ENCODE results near the gene NUDT16L1. TPM values are rescaled to one million over a fixed set of nuclear protein-coding genes. Genes with fewer than 3 reads are reported as not detected.
A peak's percentile ranks its signal among the peaks of the same experiment; 100 is the strongest.

The NUDT16L1 gene
- total RNA-seq, 2 donors from 2014 or later, result 43.0 to 43.8 TPM

- no peak for DNase-seq
- intact Hi-C loops (cut with DNase I, micrococcal nuclease), result no loop called here
- no peak for ATAC-seq
Observed at GRCh38 chr16:4661661-4662060, 31.7 kb upstream of the NUDT16L1 start.

DNA sequence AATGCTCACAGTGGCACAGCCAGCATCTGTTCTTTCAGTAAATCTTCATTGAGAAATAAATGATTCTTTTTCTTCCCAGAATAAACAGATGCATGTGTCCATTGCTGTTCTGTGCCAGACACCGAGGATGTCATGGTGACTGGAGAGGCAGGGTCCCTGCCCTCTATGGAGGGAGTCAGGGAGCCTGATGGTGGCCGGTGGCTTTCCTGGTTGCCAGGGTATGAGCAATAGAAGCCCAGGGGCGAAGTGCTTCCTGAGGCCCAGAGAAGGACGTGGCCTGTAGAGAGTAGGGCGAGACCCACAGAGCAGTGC is 29.9 kb upstream of the NUDT16L1 start:
- intact Hi-C loops (cut with DNase I, micrococcal nuclease), result no loop called here
- no peak for DNase-seq
- ATAC-seq, result no peak

- peak; percentile 4 for ATAC-seq
- DNase-seq, result peak; percentile 58 to 77
- intact Hi-C loops (cut with DNase I, micrococcal nuclease), result no loop called here
Observed at GRCh38 chr16:4663777-4664465, 29.4 kb upstream of the NUDT16L1 start.

DNA sequence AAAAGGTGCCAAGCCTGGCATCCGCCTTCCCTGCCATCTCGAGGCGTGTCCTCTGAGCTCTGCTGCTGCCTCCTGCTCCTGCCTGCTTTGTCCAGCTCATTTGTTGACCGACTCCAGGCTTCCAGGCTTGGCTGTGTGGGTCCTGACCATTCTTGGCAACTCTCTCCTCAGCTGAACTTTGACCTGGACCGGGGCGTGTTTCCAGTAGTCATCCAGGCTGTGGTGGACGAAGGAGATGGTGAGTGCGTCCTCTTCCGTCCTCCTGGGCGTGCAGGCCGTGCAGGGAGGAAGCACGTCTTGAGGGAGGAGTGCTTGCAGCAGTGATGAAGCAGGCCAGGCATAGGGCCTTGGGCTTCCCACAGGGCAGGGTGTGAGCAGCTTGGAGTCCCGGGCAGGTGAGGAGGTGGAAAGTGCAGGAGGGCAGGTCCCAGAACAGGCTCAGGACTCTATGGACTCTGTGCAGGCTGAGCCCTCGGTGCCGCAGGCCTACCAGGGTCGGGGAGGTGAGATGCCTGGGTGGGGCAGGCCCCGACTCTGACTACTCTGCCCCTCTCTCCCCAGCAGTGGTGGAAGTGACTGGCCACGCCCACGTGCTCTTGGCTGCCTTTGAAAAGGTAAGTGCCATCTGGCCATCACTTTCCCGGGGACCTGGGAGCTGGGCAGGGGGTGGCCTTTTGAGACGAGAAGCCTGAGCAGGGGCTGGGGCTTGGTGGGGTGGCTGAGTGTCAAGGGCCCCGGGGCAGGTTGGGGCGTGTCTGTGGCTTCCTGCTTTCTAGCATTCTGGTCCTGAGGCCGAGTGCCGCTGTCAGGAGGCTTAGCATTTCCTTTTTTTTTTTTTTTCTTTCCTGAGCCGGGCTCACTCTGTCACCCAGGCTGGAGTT is 28.6 kb upstream of the NUDT16L1 start:
- ATAC-seq (peak; percentile 85), DNase-seq (peak; percentile 78 to 86)
- intact Hi-C loops (cut with DNase I, micrococcal nuclease), result no loop called here

DNA sequence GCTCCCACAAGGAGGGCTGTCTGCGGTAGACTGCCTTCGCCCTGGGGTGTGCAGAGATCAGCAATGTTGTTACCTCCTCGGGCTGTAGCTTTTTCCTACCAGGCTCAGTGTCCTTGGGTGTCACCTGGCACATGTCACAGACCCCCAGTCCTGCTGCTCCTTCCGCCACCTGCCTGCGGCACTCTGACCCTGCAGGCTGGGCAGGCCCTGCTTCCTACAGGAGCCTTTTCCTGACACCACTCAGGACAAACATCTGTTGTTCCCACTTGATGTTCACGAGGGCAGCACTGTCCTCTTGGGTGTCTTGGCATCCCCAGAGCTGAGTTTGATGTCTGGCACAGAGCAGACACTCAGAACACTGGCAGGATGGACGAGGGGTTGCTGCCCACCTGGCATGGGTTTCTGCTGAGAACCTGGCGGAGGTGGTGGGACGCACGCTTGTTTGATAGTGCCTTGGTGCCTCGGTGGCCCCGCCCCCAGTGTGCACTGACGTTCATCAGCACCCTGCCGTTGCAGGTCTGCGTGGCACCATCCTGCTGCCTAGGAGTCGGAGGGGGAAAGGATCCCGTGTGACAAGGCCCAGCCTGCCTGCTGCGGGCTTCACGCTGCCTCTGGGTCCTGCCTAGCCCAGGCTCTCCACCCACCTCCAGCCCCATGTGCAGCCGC is 26.7 kb upstream of the NUDT16L1 start:
- intact Hi-C loops (cut with DNase I, micrococcal nuclease), result no loop called here

DNA sequence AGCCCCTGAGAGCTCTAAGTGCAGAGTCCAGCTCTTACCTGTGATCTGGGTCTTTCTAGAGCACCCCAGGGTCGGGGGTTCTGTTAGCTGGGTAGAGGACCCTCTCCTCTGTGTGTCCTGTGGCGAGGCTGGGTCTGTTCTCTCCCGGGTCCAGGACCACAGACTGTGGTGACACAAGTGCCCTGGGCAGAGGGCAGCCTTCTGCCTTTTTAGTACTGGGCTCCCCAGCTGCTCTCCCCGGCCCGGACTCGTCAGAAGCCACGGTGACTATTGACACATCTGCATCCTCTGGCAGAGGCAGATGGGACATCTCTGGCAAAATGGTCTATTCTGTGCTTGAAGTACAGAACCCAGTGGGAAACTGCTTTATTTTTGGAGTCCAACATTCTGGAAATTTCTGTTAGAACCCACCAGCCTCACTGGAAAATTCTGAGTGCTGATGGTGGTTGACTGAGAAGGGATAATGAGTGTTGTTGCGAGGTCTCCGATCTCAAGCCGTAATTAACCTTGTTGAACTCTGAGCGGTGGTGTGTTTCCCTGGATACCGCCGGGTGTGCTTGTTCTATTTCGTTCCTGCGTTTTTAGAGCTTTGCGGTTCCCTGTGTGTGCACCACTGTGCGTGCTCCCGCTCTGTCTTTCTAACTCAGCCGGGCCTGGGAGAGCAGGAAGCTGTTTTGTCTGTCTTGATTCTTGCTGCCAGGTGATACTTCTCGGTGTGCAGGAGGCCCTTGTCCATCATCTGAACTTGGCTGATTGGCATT is 26.0 kb upstream of the NUDT16L1 start:
- DNase-seq (no peak), ATAC-seq (no peak)
- intact Hi-C loops (cut with DNase I, micrococcal nuclease), result no loop called here

More for the DNA sequence above, 26.7 kb upstream of the NUDT16L1 start:
- DNase-seq, result no peak
- ATAC-seq, result no peak

DNA sequence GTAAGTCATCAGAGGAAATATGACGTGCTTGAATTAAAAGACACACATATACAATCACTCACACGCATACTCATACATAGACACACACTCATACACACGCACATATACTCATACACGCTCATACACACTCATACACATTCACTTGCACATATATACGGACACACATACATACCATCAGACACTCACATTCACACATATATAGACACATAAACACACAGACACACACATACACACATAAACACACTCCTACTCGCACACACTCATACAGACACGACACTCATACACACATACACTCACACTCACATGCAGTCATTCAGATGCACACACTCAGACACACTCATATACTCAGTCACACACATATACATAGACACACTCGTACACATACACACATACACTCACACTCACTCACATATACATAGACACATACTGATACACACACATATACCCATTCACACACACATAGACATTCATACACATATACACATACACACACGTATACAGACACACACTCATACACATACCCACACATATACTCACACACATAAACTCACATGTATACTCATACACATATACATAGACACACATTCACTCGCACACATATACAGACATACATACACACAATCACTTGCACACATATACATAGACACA is 24.9 kb upstream of the NUDT16L1 start:
- DNase-seq, result no peak
- no peak for ATAC-seq
- intact Hi-C loops (cut with DNase I, micrococcal nuclease), result no loop called here

- intact Hi-C loops (cut with DNase I, micrococcal nuclease), result no loop called here
- no peak for ATAC-seq
- no peak for DNase-seq
Observed at GRCh38 chr16:4673387-4674046, 19.8 kb upstream of the NUDT16L1 start.

- ATAC-seq (no peak), DNase-seq (no peak)
- intact Hi-C loops (cut with DNase I, micrococcal nuclease), result no loop called here
Observed at GRCh38 chr16:4674926-4675530, 18.3 kb upstream of the NUDT16L1 start.

GRCh38 chr16:4675864-4676786 is 17.2 kb upstream of the NUDT16L1 start:
- ATAC-seq (no peak), DNase-seq (no peak)
- intact Hi-C loops (cut with DNase I, micrococcal nuclease), result no loop called here

DNA sequence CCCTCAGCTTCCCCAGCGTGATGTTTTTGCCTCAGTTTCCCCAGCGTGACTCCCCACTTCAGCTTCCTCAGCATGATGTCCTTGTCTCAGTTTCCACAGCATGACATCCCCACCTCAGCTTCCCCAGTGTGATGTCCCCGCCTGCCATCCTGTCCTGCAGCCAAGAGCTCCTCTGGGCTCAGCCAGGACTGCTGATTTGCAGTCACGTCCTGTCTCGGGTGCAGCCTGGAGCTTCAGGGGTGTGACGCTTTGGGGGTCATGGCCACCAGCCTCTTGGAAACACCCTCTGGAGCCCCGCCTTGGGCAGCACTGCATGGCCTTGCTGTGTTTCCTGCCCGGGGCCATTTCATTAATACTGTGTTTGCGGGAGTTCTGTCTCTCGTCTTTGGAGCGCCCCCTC is 16.5 kb upstream of the NUDT16L1 start:
- DNase-seq (no peak), ATAC-seq (no peak)
- intact Hi-C loops (cut with DNase I, micrococcal nuclease), result no loop called here

DNA sequence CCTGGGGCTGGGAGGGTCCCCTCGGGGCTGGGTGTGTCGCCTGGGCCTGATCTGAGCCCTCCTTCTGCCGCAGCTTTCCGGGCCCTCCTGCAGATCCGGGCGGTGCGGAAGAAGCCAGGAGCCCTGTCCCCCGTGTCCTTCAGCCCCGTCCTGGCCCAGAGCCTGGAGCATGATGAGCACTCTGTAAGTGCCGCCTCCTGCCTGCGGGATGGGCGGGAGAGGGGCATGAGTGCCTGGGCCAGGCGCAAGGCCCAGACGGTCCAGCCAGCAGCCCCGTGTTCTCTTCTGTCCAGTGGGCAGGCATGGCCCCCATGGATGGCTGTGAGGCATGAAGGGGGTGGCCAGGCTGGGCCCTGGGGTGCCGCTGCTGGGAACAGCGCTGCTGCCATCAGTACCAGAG is 16.0 kb upstream of the NUDT16L1 start:
- ATAC-seq (no peak), DNase-seq (no peak)
- intact Hi-C loops (cut with DNase I, micrococcal nuclease), result no loop called here

GRCh38 chr16:4677994-4678393 is 15.4 kb upstream of the NUDT16L1 start:
- DNase-seq (no peak), ATAC-seq (no peak)
- intact Hi-C loops (cut with DNase I, micrococcal nuclease), result no loop called here

DNA sequence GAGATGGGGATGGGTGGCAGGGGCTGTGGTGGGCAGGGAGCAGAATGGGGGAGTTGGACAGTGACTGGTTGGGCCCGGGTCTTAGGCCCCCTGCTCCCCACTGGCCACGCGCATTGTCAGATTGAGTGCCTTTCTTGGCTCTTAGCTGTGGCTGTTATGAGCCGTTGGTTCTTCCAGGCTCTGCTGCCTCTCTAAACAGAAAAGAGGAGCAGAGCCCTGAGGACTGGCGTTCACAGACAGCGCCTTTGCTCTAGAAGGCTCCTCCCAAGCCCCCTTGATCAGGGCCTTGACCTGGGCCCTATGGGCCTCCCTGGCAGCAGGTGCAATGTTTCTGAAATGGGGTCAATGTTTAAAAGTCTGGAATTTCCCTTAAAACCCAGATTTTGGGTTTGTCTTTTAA is 14.8 kb upstream of the NUDT16L1 start:
- intact Hi-C loops (cut with DNase I, micrococcal nuclease), result no loop called here
- DNase-seq (no peak), ATAC-seq (no peak)

DNA sequence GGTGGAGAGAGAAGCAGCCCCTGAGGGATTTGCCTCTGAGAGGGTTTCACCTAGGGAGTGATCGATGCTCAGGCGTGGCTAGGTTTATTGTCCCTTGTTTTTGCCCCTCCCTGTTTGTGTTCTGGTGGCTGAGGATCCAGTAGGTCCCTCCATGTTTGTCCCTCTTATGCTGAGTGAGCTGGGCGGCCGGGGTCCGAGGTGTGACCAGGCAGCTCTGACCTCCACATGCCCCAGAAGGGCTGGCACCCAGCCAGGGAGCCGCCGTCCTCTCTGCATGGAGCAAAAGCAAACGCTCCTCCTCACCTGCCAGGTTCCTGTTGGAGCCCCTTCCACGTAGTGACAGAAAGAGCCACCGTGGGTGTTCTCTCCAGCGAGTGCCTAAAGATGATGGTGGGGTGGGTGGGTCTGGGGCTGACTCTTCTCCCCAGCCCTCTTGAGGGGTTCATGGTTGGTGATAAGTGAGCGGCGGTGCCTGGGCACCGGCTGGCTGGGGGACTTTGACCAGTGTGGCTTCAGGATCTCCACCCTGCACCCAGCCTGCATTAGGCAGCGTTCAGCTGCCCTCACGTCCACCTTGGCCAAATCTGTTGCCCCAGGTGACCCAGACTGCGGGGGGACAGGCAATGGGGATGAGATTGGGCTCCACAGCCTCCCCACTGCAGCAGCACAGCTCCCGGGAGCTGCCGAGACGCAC is 14.1 kb upstream of the NUDT16L1 start:
- intact Hi-C loops (cut with DNase I, micrococcal nuclease), result no loop called here
- ATAC-seq, result peak; percentile 71
- DNase-seq, result peak; percentile 61 to 76
